Activated T-cell treated with anti-CD3 and anti-CD28 coated beads for 4 hours (primary cell): ENCODE measurements around the gene C1RL.

Experiments used
- DNase-seq: peaks from one replicate; pipeline ENCODE4 v3.0.0-alpha.2; 2020

The C1RL gene

DNA sequence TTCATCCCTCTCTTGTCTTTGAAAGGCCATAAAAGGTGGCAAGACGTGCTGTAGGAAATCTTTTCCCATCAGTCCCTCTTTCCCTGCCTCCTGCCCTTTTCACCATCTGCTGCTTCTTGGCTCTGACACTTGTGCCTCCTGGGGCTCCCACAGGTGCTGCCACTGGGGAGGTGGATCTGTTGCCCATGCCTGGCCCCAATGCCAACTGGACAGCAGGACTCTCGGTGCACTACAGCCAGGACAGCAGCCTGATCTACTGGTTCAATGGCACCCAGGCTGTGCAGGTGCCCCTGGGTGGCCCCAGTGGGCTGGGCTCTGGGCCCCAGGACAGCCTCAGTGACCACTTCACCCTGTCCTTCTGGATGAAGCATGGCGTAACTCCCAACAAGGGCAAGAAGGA, 27.7 kb upstream of the C1RL start:
- DNase-seq, result no peak

DNA sequence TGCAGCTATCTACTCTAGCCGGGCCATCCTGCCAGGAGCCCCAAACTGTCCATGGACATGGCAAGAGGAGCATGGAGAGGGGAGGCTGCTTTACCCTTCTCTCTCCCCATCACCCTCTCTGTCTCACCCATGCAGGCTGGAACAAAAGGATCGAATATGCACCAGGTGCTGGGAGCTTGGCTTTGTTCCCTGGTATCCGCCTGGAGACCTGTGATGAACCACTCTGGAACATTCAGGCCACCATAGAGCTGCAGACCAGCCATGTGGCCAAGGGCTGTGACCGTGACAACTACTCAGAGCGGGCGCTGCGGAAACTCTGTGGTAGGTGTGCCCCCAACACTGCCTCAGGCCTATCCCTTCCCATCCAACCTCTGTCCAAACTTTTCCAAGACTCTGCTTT, 27.1 kb upstream of the C1RL start:
- no peak for DNase-seq

DNA sequence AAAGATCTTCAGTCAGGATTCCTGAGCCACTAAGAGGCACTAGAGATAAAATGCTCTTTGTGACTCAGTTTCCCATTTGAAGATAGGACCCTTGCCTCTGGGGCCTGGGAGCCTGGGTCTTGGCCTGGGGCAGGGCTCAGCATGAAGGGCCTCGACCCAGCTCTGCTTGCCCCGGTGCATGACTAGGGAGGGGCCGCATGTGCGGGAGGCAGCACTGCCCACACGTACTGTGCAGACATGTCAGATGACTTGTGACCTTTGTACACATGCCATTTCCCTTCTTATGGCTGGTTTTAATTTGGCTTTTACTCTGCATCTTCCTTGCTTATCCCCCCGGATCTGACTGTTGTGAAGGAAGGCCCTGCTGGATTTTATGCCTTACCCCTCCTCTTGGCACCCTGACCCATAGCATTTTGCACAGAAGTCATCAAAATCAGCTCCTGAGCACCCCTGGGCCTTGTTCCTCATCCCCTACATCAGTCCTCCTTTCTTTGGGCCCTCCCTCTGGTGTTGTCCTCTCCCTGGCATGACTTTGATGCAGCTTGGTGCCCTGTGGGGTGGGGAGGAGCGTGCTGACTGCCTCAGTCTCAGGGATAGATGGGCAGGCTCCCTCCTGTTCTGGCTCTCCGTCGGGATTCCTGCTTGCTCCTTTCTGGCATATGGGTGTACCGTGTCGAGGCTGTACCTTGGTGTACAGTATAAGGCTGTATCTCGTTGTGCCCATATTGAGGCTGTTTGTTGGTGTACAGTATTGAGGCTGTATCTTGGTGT, 25.6 kb upstream of the C1RL start:
- no peak for DNase-seq

DNA sequence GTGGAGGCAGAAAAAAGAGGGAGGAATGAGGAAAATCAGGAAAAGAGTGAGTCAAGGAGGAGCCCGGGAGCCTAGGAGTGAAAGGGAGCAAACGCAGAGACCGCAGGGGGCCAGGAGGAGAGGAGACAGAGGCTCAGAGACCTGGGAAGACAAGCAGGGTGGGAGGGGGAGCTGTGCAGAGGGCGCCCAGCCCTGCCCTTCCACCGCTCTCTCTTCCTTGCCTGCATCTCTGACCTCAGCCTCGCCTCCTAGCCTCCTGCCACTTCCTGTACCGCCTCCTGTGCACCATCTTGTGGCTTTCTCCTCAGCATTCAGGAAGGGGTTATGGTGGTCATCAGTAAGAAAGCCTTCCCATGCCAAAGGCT, 22.5 kb upstream of the C1RL start:
- no peak for DNase-seq

DNA sequence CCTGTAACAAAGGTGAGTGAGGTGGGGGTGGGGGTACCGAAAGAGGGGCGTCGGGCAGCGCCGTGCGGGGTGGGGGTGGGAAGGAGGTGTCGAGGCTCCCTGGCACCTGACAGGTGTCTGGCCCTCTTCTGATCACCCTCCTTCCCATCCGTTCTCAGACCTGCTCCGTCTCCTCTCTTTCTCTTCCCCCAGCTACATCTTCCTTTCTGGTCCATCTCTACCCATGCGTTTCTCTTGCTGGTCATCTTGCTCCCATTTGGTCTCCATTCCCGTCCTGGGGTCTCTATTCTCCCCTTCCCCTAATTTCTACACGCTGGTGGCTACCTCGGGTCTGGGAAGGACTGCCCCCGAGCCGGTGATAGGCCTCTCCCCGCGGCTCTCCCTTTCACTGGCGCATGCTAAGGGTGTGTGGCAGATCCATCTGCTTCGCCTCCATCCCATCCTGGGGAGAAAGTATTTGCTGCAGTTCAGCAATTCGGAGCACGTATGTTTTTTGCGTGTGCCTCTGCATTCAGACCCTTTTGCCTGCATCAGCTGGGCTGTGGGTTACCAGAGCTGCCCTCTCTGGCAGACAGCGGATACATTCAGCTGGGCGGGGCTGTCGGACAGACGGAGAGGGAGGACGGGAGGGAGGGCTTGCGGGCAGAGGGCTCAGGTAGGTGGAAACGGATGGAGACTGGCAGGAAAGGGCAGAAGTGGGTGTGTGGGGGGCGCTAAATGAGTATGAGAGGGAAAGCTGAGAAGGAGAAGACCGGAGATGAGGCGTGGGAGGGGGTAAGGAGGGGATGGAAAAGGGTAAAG, 21.9 kb upstream of the C1RL start:
- DNase-seq, result no peak

DNA sequence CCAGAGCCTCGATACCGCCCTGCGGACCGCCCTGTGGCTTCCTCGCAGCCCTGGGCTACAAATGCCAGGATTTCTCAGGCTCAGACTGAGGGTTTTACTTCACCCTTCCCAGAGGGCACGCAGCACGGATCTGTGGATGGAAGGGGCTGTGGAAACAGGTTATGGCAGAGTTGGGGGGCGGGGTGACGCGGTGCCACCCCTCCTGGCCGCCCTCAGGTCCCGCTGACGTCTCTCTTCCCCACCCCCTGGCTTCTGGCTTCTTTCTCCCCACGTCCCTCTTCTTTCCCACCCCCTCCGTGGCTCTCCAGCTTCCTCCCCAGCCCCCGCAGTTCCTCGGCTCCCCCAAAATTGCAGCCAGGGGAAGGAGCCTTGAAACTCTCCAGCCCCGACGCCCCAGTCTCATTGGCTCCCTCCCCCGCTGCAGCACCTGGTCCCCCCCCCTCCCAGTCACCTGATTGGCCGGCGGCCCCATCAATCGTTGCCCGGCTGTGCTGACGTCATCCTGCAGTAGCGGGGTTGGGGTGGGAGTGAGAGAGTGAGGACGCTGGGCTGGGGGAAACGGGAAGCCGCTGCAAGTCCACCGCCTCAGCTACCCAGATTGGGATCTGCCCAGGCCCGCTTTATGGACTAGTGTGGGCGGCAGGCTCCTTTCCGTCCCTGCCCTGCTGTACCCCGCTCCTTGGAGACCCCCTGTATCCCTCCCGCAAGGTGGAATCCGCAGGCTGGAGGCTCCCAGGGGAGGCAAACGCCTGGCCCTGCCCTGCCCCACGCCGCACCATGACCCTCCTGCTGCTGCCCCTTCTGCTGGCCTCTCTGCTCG, 21.1 kb upstream of the C1RL start, which contains the start of gene CLSTN3:
TSS of gene CLSTN3 (plus strand) at position 500 of the 820 bp plus-strand sequence. CDS start at position 778, 278 bp downstream.
- DNase-seq, result peak; percentile 78

DNA sequence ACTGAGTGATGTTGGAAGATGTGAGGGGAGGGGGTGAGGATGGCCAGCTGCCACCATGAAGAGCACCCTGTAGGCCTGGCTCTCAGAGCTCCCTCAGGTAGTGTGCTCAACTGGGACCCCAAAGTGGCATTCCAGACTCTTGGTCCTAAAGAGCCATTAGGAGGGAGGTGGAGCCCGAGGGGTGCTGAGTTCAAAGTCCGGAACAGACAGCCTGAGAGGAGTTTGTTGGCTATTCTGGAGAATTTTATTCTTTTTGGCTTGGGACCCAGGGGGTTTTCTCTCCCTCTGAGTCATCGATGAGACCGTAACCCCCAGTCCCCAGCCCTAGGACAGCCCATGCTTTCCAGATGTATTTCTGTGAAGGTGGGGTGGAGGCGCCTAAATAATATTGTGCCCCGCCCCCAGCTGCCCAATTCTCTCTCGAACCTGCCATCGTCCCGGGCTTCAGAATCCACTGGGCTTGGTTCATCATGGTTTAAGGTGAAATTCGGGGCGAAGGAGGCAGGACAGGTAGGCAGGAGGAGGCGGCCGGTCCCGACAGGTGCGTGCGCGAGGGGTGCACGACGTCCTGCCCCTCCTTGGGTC, 20.4 kb upstream of the C1RL start:
- no peak for DNase-seq

DNA sequence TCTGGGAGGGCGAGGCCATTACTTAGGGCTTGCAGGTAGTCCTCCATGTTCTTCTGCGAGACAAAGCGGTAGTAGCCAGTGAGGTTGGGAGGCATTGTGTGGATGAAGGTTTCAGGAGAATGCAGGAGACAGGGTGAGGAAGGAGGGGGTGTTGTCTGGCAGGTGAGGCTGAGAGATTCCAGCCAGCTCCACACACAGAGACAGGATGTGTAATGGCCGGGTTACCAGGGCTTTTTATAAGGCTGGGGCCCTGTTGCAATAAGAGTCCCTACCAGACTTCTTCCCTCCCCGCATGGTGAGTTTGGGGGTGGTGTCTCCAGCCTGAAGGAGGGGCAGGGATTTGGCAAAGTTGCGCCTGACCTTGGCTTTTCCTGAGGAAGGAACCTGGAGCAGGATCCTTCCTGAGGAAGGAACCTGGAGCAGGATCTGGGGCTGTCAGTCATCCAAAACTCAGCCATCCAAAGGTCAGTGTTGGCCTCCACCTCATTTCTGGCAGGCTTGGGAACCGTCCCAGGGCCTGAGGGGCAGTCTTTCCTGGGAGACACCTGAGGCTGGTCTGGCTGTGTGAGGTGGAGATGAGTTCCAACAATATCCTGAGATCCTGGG, 19.8 kb upstream of the C1RL start, which contains the start of gene RBP5:
TSS of gene RBP5 (minus strand) at position 209 of the 606 bp plus-strand sequence. CDS start at position 95, 114 bp downstream.
- no peak for DNase-seq

DNA sequence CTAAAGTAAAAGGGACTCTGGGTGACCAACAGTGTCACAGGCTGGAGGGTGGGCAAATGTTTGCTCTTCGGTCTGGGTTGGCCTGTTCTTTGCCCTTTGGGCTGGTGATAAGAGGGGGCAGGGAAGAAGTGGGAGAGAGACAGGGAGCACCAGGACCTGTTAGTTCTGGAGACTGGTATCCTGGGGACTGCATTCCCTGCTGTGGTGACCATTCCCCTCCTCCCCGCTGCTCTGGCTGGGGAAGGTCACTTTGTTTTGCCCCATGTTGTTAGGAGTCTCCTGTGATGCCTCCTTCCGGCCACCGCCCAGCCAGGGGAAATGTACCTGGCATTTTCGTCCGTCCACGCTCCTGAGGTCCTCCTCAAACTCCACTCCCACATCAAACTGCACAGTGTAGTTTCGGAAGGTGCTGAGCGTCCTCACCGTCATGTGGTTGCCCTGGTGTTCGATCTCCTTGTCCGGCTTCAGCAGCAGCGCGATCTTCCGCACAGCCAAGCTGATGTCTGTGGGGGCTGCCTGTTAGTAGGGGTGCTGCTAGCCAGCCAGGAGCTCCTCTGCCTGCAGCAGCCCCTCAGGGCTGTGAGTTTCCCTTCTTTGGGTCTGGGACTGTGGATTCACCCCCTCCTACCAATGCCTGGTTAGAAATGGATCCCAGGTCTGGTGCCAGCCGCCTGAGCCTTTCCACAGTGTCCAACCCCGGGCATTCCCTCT, 19.1 kb upstream of the C1RL start:
- DNase-seq, result no peak

DNA sequence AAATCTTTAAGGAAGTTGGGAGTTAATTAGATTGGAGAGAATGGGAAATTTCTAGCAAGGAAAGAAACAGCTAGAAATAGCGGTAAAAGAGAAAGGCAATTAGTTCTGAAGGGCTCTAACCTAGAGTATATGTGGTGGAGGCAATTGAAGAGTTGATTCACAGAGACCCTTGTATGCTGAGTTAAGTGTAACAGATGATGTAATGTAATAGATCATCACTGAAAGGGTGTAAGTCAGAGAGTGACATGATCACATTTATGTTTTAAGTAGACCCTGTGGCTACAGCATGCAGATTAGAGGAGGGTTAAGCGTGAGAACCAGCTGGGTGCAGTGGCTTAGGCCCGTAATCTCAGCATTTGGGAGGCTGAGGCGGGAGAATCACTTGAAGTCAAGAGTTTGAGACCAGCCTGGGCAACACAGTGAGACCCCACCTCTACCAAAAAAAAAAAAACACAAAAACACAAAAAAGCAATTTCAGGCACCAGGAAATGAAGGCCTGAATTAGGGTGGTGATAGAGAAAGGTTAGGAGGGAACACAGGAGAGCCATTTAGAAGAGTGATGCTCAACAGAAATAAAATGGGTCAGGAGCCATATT, 16.7 kb upstream of the C1RL start:
- no peak for DNase-seq

DNA sequence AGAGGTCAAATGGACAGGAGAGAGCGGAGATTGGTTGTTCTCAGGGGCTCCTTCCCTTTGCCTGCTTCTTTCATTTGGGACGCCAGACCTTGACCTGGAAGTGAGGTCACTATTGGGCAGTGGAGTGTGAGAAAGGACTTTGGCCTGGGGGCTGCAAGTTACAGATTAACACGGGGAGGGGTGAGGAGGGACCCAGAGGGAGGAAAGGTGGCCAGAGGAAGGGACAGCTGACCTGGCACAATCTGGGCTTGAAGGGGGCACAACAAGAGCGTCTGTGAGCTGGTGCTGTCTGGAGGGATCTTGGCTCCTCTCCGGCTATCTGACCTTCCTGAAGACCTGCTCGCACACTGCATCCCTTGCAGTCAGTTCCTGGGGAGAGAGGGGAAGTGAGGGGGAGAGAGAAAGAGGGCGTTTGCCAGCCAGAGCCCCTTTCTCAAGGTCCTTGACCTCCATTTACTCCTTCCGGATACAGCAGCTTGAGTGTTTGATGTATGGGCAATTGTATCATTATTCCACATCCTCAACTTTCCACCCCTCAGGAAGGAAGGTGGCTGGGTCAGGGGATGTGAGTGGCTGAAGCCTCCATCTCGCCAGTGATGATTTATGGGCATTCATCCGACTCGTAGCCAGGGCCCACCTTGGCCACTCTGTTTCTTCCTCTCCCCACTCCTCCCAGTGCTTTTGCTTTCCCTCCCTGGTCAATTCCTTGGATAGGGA, 14.9 kb upstream of the C1RL start:
- no peak for DNase-seq

DNA sequence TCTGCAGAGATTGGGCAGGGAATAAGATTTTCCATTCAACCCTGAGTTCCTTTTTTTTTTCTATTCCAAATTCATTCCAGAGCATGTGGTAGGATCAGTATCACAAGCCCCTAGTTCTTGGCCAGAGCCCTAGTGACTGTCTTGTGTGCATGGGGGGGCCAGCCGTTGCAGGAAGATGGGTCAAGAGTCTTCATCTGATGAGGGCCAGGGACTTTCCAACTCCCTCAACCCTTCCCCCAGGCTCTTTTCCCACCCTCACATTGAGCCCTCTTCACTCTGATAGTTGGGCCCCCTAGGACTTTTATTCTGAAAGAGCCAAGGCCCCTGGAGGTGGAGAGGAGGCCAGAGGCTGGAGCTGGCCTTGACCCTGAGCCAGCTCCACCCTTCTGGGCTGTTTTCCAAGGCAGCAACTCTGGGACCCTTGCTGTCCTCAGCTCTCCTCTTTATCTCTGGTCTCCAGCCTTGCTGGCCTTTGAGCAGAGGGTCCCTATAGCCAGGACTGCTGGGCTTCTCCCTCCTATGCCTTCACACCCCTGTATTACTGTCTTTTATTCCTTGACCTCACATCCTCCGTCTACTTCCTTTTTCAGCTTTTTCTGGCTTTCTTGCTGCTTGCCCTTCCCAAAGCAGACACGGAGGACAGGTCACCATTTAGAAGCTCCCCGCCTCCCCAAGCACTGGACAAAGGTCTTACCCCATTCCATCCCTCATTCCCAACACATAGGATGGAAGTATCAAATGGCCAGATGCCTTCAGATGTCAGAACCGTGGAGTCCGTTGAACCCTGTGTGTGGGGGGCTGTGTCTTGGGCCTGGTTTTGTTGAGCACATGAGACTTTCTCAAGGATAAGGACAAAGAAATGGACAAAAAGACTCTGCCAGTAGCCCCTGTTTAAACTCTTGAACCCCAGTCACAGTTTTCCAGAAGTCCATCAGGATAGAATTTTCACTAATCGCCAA, 14.1 kb upstream of the C1RL start:
- no peak for DNase-seq

DNA sequence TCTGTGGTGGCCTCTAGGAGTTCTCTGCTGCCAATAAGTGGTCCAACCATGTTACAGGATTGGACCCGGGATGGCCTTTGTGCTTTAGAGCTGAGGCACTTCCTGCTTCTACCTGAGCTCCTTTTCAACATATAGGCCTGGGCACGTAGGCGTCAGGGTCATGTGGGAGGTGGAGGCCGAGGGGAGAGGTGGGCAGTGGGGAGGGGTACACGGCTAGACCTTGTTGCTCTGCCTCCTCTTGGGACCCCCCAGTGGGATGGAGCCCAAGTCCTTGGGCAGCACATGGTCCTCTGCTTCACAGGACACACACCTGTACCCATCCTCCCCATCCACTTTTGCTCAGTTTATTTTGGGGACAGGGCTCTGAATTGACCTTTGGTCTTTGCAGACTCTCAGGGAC, 12.3 kb upstream of the C1RL start:
- no peak for DNase-seq

DNA sequence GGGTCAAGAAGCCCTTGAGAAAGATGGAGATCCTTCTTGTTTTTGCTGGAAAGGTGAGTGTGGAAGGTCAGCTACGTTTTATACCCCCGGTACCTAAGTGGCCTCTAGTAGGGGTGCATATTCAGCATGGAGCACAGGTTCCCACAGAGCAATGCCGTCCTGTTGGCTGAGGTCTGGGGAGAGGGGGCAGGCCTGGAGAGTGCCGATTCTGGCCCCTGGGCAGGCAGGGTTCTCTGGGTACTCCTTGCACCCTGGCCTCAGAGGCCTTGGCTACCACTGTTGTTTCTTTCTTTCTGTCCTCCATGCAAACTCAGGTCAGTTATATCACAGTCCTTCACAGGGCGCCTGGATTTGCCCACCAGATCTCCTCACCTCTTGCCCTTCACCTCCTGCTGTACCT, 11.2 kb upstream of the C1RL start:
- no peak for DNase-seq

DNA sequence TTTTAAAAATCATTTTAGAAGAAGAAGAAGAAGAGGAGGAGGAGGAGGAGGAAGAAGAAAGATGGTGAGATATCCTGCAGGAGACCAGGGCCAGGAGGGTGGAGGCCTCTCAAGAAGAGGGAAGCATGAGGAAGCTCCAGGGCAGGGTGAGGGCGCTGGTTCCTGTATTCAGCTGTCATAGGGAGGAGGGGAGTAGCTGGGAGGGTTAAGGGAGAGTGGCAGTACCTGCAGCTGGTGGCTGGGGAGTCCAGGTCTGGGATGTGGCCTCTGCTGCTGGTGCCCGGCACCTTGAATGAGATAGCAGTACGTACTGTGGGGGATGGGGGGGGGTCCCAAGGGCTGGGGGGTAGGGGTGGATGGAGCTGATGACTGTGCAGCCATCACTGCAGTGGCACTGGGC, 9.9 kb upstream of the C1RL start:
- no peak for DNase-seq

DNA sequence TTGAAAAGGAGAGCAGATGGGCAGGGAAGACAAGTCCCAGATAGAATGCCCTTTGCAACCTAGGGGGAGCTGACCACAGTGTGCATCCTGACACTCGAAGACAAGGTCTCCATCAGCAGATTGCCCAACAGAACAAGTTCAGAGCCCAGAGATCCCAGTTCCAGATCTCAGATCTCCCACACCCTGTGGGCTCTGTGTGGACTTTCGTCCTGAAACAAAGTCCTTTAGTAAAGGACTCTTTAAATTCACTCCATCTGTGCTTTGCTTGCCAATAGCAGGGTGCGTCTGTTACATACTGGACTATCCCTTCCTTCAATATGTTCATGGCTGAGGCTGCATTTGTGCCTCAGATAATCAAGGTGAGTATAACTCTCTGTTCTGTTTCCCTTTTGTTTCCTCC, 8.7 kb upstream of the C1RL start:
- no peak for DNase-seq

DNA sequence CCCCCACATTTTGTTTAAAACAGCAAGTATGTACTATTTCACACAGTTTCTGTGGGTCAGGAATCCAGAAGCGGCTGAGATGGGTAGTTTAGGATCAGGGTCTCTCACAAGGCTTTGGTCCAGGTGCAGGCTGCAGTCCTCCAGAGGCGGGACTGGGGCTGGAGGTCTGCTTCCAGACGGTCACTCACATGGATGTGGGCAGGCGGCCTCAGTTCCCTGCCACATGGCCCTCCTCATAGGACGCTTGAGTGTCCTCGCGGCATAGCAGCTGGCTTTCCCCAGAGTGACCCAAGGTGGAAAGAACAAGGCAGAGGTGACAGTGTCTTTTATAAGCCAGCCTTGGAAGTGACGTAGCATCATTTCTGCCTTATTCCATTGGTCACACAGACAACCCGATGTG, 7.9 kb upstream of the C1RL start:
- DNase-seq, result no peak

DNA sequence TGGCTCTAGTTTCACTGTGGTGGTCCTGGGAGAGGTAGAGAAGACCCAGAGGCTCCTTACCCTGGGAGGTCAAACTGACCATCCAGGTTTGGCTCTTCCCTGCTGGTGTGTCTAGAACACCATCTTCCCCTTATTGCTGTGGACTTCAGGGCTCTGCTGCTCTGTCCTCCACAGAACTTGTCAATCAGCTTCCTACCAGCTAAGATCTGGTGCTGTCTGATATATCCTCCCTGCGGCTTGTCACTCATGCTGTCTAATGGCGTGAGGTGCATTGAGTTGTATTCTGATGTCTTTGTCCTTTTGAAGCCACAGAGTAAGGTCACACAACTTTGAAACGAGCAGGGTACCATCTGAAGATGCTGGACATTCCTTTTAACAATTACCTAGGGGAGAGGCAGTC, 7.2 kb upstream of the C1RL start:
- no peak for DNase-seq

DNA sequence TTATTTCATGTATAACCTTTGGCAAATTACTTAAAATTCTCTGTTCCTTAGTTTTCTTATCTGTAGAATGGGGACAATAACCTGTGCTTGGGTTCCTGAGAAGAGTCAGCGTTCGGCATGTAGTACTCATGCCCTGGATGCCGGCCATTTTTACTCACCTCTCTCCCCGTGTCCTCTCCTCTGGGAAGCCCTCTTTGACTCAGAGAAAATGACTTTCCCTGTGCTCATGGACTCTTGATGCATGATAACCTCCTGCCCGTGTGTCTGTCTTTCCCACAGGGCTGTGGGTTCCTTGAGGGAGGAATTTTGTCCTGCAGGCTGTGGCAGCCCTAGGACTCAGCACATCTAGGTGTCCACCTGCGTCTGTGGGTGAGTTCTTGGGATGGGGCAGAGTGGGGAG, 5.8 kb upstream of the C1RL start:
- no peak for DNase-seq

DNA sequence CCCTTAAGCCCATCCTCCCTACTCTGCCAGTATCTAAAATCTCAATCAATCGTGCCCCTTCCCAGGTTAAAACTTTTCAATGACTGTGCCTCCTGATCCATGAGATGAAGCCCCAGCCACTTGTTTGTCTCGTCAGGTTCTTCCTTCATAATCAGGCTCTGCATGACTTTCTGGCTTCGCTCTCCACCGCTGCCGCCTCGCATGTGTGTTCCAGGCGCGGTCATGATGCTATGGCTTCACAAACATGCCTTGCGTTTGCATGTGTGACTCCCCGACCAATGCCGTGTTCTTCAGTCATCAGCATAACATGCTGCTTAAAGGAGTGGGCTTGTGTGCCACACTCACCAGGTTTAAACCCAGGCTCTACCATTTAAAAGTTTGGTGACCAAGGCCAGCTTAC, 5.0 kb upstream of the C1RL start:
- DNase-seq, result no peak
